Body of pancreas (tissue), 4 donors: ENCODE data around the gene SCAPER.

ENCODE experiments used
- POLR2A ChIP-seq, 3 donors: fragments of 450-650 bp; IDR thresholded peaks; one replicate each; pipeline ENCODE4 v1.6.1; 2016; ENCODE audit warnings: antibody characterized with exemption in 3 of 3, mild to moderate bottlenecking in 2 of 3
- TF ChIP-seq, protein P1 (sequence below), 7 experiments: fragments of 450-650 bp in 4 of 7; fragments of 200-600 bp in 3 of 7; sonication (generic) in 3 of 7; IDR thresholded peaks; one replicate each; pipeline ENCODE4 v1.5.1; 2016 to 2019; ENCODE audit warnings: antibody characterized with exemption in 7 of 7

DNA sequence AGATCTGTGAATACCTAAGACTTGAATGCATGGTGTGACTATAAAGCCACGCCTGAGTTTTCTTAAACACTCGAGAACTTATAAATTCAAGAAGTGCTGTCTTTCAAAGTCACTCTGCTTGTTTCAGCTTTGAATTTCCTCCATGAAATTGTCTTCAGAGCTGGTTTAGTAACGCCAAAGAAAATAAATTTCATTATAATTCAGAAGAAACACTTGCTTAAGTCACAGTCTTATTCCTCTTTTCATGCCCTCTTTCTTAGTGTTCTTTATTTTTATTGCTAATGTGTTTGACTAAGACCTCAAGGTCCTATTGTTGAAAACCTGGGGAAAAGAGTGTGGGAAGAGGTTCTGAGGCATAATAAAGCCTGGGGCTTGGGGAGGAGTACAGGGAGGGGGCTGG, 23.1 kb upstream of the SCAPER start:
- TF ChIP-seq, protein P1, sequence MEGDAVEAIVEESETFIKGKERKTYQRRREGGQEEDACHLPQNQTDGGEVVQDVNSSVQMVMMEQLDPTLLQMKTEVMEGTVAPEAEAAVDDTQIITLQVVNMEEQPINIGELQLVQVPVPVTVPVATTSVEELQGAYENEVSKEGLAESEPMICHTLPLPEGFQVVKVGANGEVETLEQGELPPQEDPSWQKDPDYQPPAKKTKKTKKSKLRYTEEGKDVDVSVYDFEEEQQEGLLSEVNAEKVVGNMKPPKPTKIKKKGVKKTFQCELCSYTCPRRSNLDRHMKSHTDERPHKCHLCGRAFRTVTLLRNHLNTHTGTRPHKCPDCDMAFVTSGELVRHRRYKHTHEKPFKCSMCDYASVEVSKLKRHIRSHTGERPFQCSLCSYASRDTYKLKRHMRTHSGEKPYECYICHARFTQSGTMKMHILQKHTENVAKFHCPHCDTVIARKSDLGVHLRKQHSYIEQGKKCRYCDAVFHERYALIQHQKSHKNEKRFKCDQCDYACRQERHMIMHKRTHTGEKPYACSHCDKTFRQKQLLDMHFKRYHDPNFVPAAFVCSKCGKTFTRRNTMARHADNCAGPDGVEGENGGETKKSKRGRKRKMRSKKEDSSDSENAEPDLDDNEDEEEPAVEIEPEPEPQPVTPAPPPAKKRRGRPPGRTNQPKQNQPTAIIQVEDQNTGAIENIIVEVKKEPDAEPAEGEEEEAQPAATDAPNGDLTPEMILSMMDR (IDR thresholded peaks at IDR 0.05), result no peak
- TF ChIP-seq POLR2A (IDR thresholded peaks at IDR 0.05), result no peak
